GM19438 (cell line): ENCODE results near the gene PPP2R3B.

Experiments used
- ATAC-seq: cut with Tn5 transposase; IDR thresholded peaks from one replicate; pipeline ENCODE4 v1.9.1; 2021; ENCODE audit warnings: low read depth; ENCODE audit not compliant: unreplicated experiment

Gene PPP2R3B

GRCh38 chrX:372856-373640 lies 13.7 kb downstream of the PPP2R3B start:
- no peak for ATAC-seq

GRCh38 chrX:371907-372306 lies 14.8 kb downstream of the PPP2R3B start:
- no peak for ATAC-seq

- ATAC-seq, result no peak
Measured at GRCh38 chrX:370963-371745, 15.6 kb downstream of the PPP2R3B start.

- ATAC-seq, result no peak
Measured at GRCh38 chrX:370244-370962, 16.3 kb downstream of the PPP2R3B start.

GRCh38 chrX:369563-370101 lies 17.1 kb downstream of the PPP2R3B start:
- no peak for ATAC-seq

- ATAC-seq, result no peak
Measured at GRCh38 chrX:368811-369562, 17.7 kb downstream of the PPP2R3B start.

GRCh38 chrX:367866-368265 lies 18.8 kb downstream of the PPP2R3B start:
- no peak for ATAC-seq

GRCh38 chrX:367349-367748 lies 19.4 kb downstream of the PPP2R3B start:
- no peak for ATAC-seq

- ATAC-seq, result no peak
Measured at GRCh38 chrX:363621-364375, 22.9 kb downstream of the PPP2R3B start.

- no peak for ATAC-seq
Measured at GRCh38 chrX:362937-363620, 23.6 kb downstream of the PPP2R3B start.

GRCh38 chrX:362351-362750 lies 24.4 kb downstream of the PPP2R3B start:
- no peak for ATAC-seq

- no peak for ATAC-seq
Measured at GRCh38 chrX:361231-362145, 25.2 kb downstream of the PPP2R3B start.

GRCh38 chrX:360496-361150 lies 26.1 kb downstream of the PPP2R3B start:
- no peak for ATAC-seq

GRCh38 chrX:358651-359143 lies 28.0 kb downstream of the PPP2R3B start:
- no peak for ATAC-seq

GRCh38 chrX:357693-358471 lies 28.8 kb downstream of the PPP2R3B start:
- ATAC-seq, result no peak

GRCh38 chrX:357035-357692 lies 29.5 kb downstream of the PPP2R3B start:
- no peak for ATAC-seq
